Lung microvascular endothelial cell (primary cell): ENCODE data around the gene LMNTD1. TPM values are rescaled to one million over a fixed set of nuclear protein-coding genes. Genes with fewer than 3 reads are reported as not detected.
"Not testable (repeated sequence)": the region's sequence is repeated elsewhere in the genome, so short reads cannot be mapped to it uniquely, and the experiment has no call there.

Experiments used
- DNase-seq, 2 donors: peaks; one replicate each; pipeline versions ENCODE4 v3.0.0 to v3.0.0-alpha.2; 2010; ENCODE audit warnings: low read depth in 2 of 2
- total RNA-seq: library from RNA; depleted of rRNA; stranded (reverse); fragments of >200 nt; gene quantifications from 2 replicates; pipeline ENCODE4 v1.2.1, GENCODE V29; 2014

LMNTD1 gene
- total RNA-seq, 1 donor from 2014 or later, result under 0.01 TPM

GRCh38 chr12:25433581-25434325 is 119.3 kb downstream of the LMNTD1 start:
- DNase-seq, result no peak

GRCh38 chr12:25433024-25433423 is 120.1 kb downstream of the LMNTD1 start:
- DNase-seq, result no peak

GRCh38 chr12:25427337-25428249 is 125.5 kb downstream of the LMNTD1 start:
- no peak for DNase-seq

GRCh38 chr12:25426821-25427220 is 126.3 kb downstream of the LMNTD1 start:
- not testable (repeated sequence) for DNase-seq
